Endothelial cell of umbilical vein (primary cell): Measurements from ENCODE around the gene IL32. TPM values are rescaled to one million over a fixed set of nuclear protein-coding genes. Genes with fewer than 3 reads are reported as not detected.

Experiments used
- BruUV-seq: library from RNA; stranded (reverse); fragments of 400-500 nt; replicated peaks from 2 replicates; lab custom pipeline; 2021; lab: Mats Ljungman, UMichigan
- CTCF ChIA-PET: fragments of 300-600, 350-600 bp; sonication (Branson Sonifier 250); formaldehyde crosslinking; loops from one replicate; lab custom pipeline; 2021; ENCODE audit warnings: antibody characterized with exemption, inconsistent platforms; lab: Charles Lee
- POLR2A ChIA-PET: fragments of 300-600, 350-600 bp; sonication (Branson Sonifier 250); formaldehyde crosslinking; loops from one replicate; lab custom pipeline; 2021; ENCODE audit warnings: antibody characterized with exemption, inconsistent platforms; lab: Charles Lee
- DNase-seq: peaks from one replicate; pipeline ENCODE4 v3.0.0-alpha.2; 2011; ENCODE audit warnings: low read depth, low spot score
- FAIRE-seq: peaks from 2 replicates; lab custom pipeline; 2011; peaks lifted over from hg19 to GRCh38; lab: Jason Lieb, UNC
- H2AFZ ChIP-seq: 2 replicates; pipeline ENCODE4 v1.6.0; 2012; ENCODE audit warnings: low read depth, low read length, control low read depth, inconsistent platforms
- H3K27ac ChIP-seq: 2 replicates; pipeline ENCODE4 v1.5.1; 2011; ENCODE audit warnings: low read depth, mild to moderate bottlenecking, control low read depth, low read length, moderate library complexity; ENCODE audit not compliant: insufficient read depth
- H3K27me3 ChIP-seq, 2 experiments: 2 replicates each; pipeline versions ENCODE4 v1.6.0 to v1.6.1; 2011; ENCODE audit warnings: low read length in 2 of 2, mixed read lengths in 1 of 2; ENCODE audit not compliant: control insufficient read depth in 2 of 2, insufficient read depth in 2 of 2
- H3K36me3 ChIP-seq, 2 experiments: 2 replicates in 1 of 2; 3 replicates in 1 of 2; pipeline ENCODE4 v1.5.1; 2011; ENCODE audit warnings: low read length in 2 of 2, mild to moderate bottlenecking in 1 of 2, moderate library complexity in 1 of 2; ENCODE audit not compliant: control insufficient read depth in 2 of 2, insufficient read depth in 2 of 2; ENCODE audit errors: extremely low read depth in 1 of 2
- H3K4me1 ChIP-seq: 3 replicates; pipeline ENCODE4 v1.5.1; 2011; ENCODE audit warnings: mild to moderate bottlenecking, low read length; ENCODE audit not compliant: control insufficient read depth, insufficient read depth; ENCODE audit errors: extremely low read depth
- H3K4me2 ChIP-seq: 2 replicates; pipeline ENCODE4 v1.6.1; 2011; ENCODE audit warnings: low read length, control low read depth, mixed read lengths; ENCODE audit not compliant: insufficient read depth
- H3K4me3 ChIP-seq, 3 experiments: fragments of 200-600 bp in 1 of 3; sonication (generic), shearing (Covaris generic) in 1 of 3; replicated peaks in 1 of 3; 2 replicates each; pipeline ENCODE4 v1.5.1; 2011 to 2016; ENCODE audit warnings: control low read depth in 3 of 3, low read length in 3 of 3, mild to moderate bottlenecking in 2 of 3, inconsistent platforms in 1 of 3, low read depth in 1 of 3, moderate library complexity in 1 of 3; ENCODE audit not compliant: insufficient read depth in 1 of 3
- H3K79me2 ChIP-seq: 2 replicates; pipeline ENCODE4 v1.6.0; 2012; ENCODE audit warnings: low read length, inconsistent platforms; ENCODE audit not compliant: control insufficient read depth, insufficient read depth
- H3K9ac ChIP-seq: replicated peaks from 2 replicates; pipeline ENCODE3; 2011; ENCODE audit warnings: low read length, control low read depth; ENCODE audit not compliant: insufficient read depth; ENCODE audit errors: extremely low read depth
- H3K9me1 ChIP-seq: replicated peaks from 3 replicates; pipeline ENCODE4 v1.6.0; 2011; ENCODE audit warnings: mild to moderate bottlenecking, low read length; ENCODE audit not compliant: control insufficient read depth, insufficient read depth; ENCODE audit errors: extremely low read depth
- H3K9me3 ChIP-seq: replicated peaks from 2 replicates; pipeline ENCODE4 v1.5.1; 2012; ENCODE audit warnings: low read length, inconsistent platforms; ENCODE audit not compliant: control insufficient read depth, insufficient read depth
- H4K20me1 ChIP-seq: replicated peaks from 2 replicates; pipeline ENCODE3; 2011; ENCODE audit warnings: mild to moderate bottlenecking, low read length; ENCODE audit not compliant: control insufficient read depth, insufficient read depth; ENCODE audit errors: extremely low read depth
- CTCF ChIP-seq, 2 donors: IDR thresholded peaks; 1 replicate in 1 of 2; 2 replicates in 1 of 2; pipeline ENCODE4 v1.5.1; 2011; ENCODE audit warnings: low read length in 2 of 2, mild to moderate bottlenecking in 2 of 2, moderate library complexity in 2 of 2, control low read depth in 1 of 2, inconsistent platforms in 1 of 2, low read depth in 1 of 2; ENCODE audit not compliant: insufficient read depth in 1 of 2; ENCODE audit errors: extremely low read depth in 1 of 2
- EZH2 ChIP-seq: IDR thresholded peaks from 2 replicates; pipeline ENCODE4 v1.6.1; 2012; ENCODE audit warnings: borderline replicate concordance, low read depth, mild to moderate bottlenecking, moderate library complexity, low read length, inconsistent platforms; ENCODE audit not compliant: severe bottlenecking
- FOS ChIP-seq: IDR thresholded peaks from 2 replicates; pipeline ENCODE4 v1.6.1; 2011; ENCODE audit warnings: mild to moderate bottlenecking, low read length, moderate library complexity, borderline replicate concordance; ENCODE audit not compliant: insufficient read depth
- GATA2 ChIP-seq: IDR thresholded peaks from 2 replicates; pipeline ENCODE4 v1.7.0; 2011; ENCODE audit warnings: low read depth, mild to moderate bottlenecking, moderate library complexity, mixed read lengths, low read length; ENCODE audit not compliant: insufficient read length, insufficient read depth
- JUN ChIP-seq: IDR thresholded peaks from 2 replicates; pipeline ENCODE4 v1.6.1; 2011; ENCODE audit warnings: borderline replicate concordance, low read depth; ENCODE audit not compliant: insufficient read length, insufficient read depth
- MAX ChIP-seq: IDR thresholded peaks from 2 replicates; pipeline ENCODE4 v1.6.1; 2011; ENCODE audit not compliant: insufficient read depth, insufficient read length
- MYC ChIP-seq: IDR thresholded peaks from one replicate; pipeline ENCODE4 v1.6.1; 2011; ENCODE audit warnings: mild to moderate bottlenecking, low read depth, low read length
- POLR2A ChIP-seq: IDR thresholded peaks from 2 replicates; pipeline ENCODE4 v1.6.1; 2012; ENCODE audit warnings: low read depth, mild to moderate bottlenecking, control low read depth, low read length
- POLR2AphosphoS5 ChIP-seq: IDR thresholded peaks from 2 replicates; pipeline ENCODE4 v1.6.1; 2012; ENCODE audit warnings: low read depth, mild to moderate bottlenecking, control low read depth, low read length, moderate library complexity; ENCODE audit not compliant: insufficient read depth
- dilution Hi-C: fragments of 300-500 bp; cut with MboI; formaldehyde crosslinking; loops from one replicate; pipeline ENCODE4 v1.15.0; 2019; ENCODE audit warnings: low sequenced_read_pairs; ENCODE audit not compliant: extremely low pct_ligation_motif_present
- intact Hi-C: fragments of 100-400 bp; cut with micrococcal nuclease; formaldehyde crosslinking; loops from one replicate; pipeline ENCODE4 v1.10.0; 2022
- polyA plus RNA-seq, 4 experiments: library from polyadenylated mRNA; depleted of rRNA in 3 of 4; stranded (reverse) in 3 of 4; unstranded in 1 of 4; fragments of >200 nt; gene quantifications; 2 replicates each; pipeline versions ENCODE4 v1.2.1 to v1.2.3, GENCODE V29; 2011 to 2012; ENCODE audit warnings: missing spikeins in 1 of 4
- total RNA-seq: library from RNA; stranded (reverse); gene quantifications from 2 replicates; pipeline ENCODE4 v1.2.3, GENCODE V29; 2021

IL32 gene
- total and polyA plus RNA-seq, 2 donors (not counting 3 experiments of a cell fraction or from before 2014, with no cell fraction given) = 55.7 to 336 TPM

- H3K9me1 ChIP-seq = no peaks in the 10 kb centered on the region
- POLR2A ChIA-PET = no interaction called here
- no peak for FAIRE-seq
- no peaks in the 10 kb centered on the region for H3K9me3 ChIP-seq
- TF ChIP-seq POLR2A = no peak
- TF ChIP-seq POLR2AphosphoS5 = no peak
- TF ChIP-seq GATA2 = no peak
- TF ChIP-seq CTCF (IDR thresholded peaks at IDR 0.05; ENCODE audit: extremely low read depth in 1 of 2, insufficient read depth in 1 of 2, low read depth in 1 of 2, low read length in 2 of 2) = no peak
- no peak for TF ChIP-seq JUN
- TF ChIP-seq FOS = no peak
- no peak for TF ChIP-seq MAX
- no peak for TF ChIP-seq EZH2
- no peak for TF ChIP-seq MYC
- dilution Hi-C loops (no loop called here), intact Hi-C loops (no loop called here)
- H3K9ac ChIP-seq = no peak overlapping the region
- no peak overlapping the region for H3K4me2 ChIP-seq
- no peak overlapping the region for H3K27ac ChIP-seq
- CTCF ChIA-PET = interaction anchor here (1.0 to 3.1 kb wide), 2 partner anchors 11 kb away, joined by 6 to 30 read pairs; no protein-coding TSS in a partner anchor
- H2AFZ ChIP-seq = no peak overlapping the region
- H3K4me3 ChIP-seq = no peak overlapping the region
- no peaks in the 10 kb centered on the region for H3K79me2 ChIP-seq
- peaks cover 4% of the 10 kb centered on the region for H3K4me1 ChIP-seq
- H3K36me3 ChIP-seq = no peaks in the 10 kb centered on the region
- DNase-seq = no peak
- no peaks in the 10 kb centered on the region for H4K20me1 ChIP-seq
- H3K27me3 ChIP-seq = peaks cover 13 to 14% of the 10 kb centered on the region in 2 experiments
- no TSS peak for BruUV-seq
These were observed 48.1 kb upstream of the IL32 start for GRCh38 chr16:3017344-3017743.
